ENCODE data around the gene HEBP2. TPM values are rescaled to one million over a fixed set of nuclear protein-coding genes. Genes with fewer than 3 reads are reported as not detected.

HEBP2 gene
- total and polyA plus RNA-seq, 2 experiments from 2014 or later = 25.6 to 118 TPM

DNA sequence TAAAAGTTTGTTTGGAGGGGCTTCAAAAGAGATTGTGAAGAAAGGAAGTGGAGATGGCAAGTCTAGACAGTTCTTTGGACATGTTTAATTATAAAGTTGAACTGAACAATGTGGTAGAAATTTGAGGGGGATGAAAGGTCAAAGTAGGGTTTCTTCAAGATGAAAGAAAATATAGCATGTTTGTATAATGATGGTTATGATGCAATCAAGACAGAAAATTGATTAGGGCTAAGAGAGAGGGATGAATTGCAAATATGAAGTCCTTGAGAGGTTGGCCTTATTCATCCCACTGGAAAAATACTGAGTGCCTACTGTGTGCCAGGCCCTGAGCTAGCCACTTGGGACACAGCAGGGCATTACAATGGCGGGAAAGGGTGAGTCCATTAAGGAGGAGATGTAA, 57.6 kb downstream of the HEBP2 start:
- Histone ChIP-seq H3K4me2 (no peak overlapping the region), H2AFZ (no peak overlapping the region), H3K27ac (ENCODE audit: low read depth) (no peak overlapping the region), H3K9me2 (ENCODE audit: insufficient read depth) (no peaks in the 10 kb centered on the region; the same call in 1 of the 2 replicates), H3K36me3 (ENCODE audit: insufficient read depth) (no peaks in the 10 kb centered on the region), H3K4me1 (ENCODE audit: insufficient read depth) (0 out of 2 replicates have a peak, but pooled peaks cover 7% of the 10 kb centered on the region), H3K79me2 (replicated peaks; ENCODE audit: insufficient read depth) (no peaks in the 10 kb centered on the region), H4K20me1 (replicated peaks; ENCODE audit: insufficient read depth) (no peaks in the 10 kb centered on the region), H3K4me3 (no peak overlapping the region), H3K27me3 (ENCODE audit: insufficient read depth) (no peaks in the 10 kb centered on the region), H3F3A (replicated peaks; ENCODE audit: low read depth) (no peaks in the 10 kb centered on the region)
- H3K36me3 Mint-ChIP-seq (ENCODE audit: low read depth) = peaks cover 20% of the 10 kb centered on the region
- no peak for ATAC-seq
- DNase-seq (ENCODE audit: low spot score) = no peak
- peaks cover 6% of the 10 kb centered on the region for H3K4me1 Mint-ChIP-seq
- no peak overlapping the region for H3K4me3 Mint-ChIP-seq
- TF ChIP-seq ZNF331 (CRISPR knock-in tag; IDR thresholded peaks at IDR 0.05; ENCODE audit: low read depth) (no peak), STAT1 (IDR thresholded peaks at IDR 0.05; ENCODE audit: unreplicated experiment) (no peak), EZH2 (IDR thresholded peaks at IDR 0.05; ENCODE audit: low read depth, unreplicated experiment) (no peak), JUNB (IDR thresholded peaks at IDR 0.05; ENCODE audit: unreplicated experiment) (no peak), EZH2phosphoT487 (IDR thresholded peaks at IDR 0.05; ENCODE audit: unreplicated experiment) (no peak), CREB1 (CRISPR knock-in tag; IDR thresholded peaks at IDR 0.05; ENCODE audit: low read depth) (no peak), POLR2AphosphoS5 (IDR thresholded peaks at IDR 0.05; ENCODE audit: low read depth) (no peak), NANOG (IDR thresholded peaks at IDR 0.05; ENCODE audit: borderline replicate concordance) (no peak)
- TF ChIP-seq, protein P1, sequence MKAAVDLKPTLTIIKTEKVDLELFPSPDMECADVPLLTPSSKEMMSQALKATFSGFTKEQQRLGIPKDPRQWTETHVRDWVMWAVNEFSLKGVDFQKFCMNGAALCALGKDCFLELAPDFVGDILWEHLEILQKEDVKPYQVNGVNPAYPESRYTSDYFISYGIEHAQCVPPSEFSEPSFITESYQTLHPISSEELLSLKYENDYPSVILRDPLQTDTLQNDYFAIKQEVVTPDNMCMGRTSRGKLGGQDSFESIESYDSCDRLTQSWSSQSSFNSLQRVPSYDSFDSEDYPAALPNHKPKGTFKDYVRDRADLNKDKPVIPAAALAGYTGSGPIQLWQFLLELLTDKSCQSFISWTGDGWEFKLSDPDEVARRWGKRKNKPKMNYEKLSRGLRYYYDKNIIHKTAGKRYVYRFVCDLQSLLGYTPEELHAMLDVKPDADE (IDR thresholded peaks at IDR 0.05) = no peak
- TF ChIP-seq, protein P2, sequence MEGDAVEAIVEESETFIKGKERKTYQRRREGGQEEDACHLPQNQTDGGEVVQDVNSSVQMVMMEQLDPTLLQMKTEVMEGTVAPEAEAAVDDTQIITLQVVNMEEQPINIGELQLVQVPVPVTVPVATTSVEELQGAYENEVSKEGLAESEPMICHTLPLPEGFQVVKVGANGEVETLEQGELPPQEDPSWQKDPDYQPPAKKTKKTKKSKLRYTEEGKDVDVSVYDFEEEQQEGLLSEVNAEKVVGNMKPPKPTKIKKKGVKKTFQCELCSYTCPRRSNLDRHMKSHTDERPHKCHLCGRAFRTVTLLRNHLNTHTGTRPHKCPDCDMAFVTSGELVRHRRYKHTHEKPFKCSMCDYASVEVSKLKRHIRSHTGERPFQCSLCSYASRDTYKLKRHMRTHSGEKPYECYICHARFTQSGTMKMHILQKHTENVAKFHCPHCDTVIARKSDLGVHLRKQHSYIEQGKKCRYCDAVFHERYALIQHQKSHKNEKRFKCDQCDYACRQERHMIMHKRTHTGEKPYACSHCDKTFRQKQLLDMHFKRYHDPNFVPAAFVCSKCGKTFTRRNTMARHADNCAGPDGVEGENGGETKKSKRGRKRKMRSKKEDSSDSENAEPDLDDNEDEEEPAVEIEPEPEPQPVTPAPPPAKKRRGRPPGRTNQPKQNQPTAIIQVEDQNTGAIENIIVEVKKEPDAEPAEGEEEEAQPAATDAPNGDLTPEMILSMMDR (conservative IDR thresholded peaks at IDR 0.05; ENCODE audit: low read depth in 2 of 2) = no peak
- TF ChIP-seq, protein P3, sequence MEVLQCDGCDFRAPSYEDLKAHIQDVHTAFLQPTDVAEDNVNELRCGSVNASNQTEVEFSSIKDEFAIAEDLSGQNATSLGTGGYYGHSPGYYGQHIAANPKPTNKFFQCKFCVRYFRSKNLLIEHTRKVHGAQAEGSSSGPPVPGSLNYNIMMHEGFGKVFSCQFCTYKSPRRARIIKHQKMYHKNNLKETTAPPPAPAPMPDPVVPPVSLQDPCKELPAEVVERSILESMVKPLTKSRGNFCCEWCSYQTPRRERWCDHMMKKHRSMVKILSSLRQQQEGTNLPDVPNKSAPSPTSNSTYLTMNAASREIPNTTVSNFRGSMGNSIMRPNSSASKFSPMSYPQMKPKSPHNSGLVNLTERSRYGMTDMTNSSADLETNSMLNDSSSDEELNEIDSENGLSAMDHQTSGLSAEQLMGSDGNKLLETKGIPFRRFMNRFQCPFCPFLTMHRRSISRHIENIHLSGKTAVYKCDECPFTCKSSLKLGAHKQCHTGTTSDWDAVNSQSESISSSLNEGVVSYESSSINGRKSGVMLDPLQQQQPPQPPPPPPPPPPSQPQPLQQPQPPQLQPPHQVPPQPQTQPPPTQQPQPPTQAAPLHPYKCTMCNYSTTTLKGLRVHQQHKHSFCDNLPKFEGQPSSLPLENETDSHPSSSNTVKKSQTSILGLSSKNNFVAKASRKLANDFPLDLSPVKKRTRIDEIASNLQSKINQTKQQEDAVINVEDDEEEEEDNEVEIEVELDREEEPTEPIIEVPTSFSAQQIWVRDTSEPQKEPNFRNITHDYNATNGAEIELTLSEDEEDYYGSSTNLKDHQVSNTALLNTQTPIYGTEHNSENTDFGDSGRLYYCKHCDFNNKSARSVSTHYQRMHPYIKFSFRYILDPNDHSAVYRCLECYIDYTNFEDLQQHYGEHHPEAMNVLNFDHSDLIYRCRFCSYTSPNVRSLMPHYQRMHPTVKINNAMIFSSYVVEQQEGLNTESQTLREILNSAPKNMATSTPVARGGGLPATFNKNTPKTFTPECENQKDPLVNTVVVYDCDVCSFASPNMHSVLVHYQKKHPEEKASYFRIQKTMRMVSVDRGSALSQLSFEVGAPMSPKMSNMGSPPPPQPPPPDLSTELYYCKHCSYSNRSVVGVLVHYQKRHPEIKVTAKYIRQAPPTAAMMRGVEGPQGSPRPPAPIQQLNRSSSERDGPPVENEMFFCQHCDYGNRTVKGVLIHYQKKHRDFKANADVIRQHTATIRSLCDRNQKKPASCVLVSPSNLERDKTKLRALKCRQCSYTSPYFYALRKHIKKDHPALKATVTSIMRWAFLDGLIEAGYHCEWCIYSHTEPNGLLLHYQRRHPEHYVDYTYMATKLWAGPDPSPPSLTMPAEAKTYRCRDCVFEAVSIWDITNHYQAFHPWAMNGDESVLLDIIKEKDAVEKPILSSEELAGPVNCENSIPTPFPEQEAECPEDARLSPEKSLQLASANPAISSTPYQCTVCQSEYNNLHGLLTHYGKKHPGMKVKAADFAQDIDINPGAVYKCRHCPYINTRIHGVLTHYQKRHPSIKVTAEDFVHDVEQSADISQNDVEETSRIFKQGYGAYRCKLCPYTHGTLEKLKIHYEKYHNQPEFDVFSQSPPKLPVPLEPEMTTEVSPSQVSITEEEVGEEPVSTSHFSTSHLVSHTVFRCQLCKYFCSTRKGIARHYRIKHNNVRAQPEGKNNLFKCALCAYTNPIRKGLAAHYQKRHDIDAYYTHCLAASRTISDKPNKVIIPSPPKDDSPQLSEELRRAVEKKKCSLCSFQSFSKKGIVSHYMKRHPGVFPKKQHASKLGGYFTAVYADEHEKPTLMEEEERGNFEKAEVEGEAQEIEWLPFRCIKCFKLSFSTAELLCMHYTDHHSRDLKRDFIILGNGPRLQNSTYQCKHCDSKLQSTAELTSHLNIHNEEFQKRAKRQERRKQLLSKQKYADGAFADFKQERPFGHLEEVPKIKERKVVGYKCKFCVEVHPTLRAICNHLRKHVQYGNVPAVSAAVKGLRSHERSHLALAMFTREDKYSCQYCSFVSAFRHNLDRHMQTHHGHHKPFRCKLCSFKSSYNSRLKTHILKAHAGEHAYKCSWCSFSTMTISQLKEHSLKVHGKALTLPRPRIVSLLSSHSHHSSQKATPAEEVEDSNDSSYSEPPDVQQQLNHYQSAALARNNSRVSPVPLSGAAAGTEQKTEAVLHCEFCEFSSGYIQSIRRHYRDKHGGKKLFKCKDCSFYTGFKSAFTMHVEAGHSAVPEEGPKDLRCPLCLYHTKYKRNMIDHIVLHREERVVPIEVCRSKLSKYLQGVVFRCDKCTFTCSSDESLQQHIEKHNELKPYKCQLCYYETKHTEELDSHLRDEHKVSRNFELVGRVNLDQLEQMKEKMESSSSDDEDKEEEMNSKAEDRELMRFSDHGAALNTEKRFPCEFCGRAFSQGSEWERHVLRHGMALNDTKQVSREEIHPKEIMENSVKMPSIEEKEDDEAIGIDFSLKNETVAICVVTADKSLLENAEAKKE (CRISPR knock-in tag; IDR thresholded peaks at IDR 0.05) = no peak
- TF ChIP-seq, protein P4, sequence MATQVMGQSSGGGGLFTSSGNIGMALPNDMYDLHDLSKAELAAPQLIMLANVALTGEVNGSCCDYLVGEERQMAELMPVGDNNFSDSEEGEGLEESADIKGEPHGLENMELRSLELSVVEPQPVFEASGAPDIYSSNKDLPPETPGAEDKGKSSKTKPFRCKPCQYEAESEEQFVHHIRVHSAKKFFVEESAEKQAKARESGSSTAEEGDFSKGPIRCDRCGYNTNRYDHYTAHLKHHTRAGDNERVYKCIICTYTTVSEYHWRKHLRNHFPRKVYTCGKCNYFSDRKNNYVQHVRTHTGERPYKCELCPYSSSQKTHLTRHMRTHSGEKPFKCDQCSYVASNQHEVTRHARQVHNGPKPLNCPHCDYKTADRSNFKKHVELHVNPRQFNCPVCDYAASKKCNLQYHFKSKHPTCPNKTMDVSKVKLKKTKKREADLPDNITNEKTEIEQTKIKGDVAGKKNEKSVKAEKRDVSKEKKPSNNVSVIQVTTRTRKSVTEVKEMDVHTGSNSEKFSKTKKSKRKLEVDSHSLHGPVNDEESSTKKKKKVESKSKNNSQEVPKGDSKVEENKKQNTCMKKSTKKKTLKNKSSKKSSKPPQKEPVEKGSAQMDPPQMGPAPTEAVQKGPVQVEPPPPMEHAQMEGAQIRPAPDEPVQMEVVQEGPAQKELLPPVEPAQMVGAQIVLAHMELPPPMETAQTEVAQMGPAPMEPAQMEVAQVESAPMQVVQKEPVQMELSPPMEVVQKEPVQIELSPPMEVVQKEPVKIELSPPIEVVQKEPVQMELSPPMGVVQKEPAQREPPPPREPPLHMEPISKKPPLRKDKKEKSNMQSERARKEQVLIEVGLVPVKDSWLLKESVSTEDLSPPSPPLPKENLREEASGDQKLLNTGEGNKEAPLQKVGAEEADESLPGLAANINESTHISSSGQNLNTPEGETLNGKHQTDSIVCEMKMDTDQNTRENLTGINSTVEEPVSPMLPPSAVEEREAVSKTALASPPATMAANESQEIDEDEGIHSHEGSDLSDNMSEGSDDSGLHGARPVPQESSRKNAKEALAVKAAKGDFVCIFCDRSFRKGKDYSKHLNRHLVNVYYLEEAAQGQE (IDR thresholded peaks at IDR 0.05; ENCODE audit: unreplicated experiment) = no peak
- no peaks in the 10 kb centered on the region for H3K9me3 Mint-ChIP-seq
- H3K27ac Mint-ChIP-seq = peak overlapping the region; percentile 4; the same call in 1 of the 2 replicates
- H3K27me3 Mint-ChIP-seq (ENCODE audit: insufficient read depth, low read depth, poor library complexity) = peaks cover 2% of the 10 kb centered on the region
